ENCODE data around the gene C1QTNF7.

C1QTNF7 gene

DNA sequence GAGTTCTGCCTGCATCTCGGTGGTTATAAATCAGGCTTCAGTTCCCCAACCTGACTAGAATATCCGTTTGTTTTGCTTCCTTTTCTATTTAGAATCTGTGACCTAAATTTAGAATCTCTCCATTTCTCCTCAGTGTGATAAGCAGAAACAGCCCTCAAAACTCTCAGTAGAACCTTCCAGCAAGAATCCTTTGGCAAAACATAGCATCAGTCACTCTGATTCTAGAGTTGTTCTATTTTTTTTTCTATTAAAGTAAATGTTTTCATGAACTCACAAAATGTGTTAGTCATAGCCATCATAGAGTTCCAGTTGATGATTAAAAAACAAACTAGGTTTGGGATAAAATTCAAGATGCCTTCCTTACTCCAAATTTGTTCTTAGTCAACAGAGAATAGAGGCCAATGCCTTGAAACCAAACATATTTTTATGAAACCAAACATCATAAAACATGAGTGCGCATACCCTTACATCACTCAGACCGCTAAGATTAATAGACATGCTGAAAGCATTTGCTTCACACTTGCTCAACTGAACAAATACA is 13.2 kb upstream of the C1QTNF7 start:
- DNase-seq: no peak

DNA sequence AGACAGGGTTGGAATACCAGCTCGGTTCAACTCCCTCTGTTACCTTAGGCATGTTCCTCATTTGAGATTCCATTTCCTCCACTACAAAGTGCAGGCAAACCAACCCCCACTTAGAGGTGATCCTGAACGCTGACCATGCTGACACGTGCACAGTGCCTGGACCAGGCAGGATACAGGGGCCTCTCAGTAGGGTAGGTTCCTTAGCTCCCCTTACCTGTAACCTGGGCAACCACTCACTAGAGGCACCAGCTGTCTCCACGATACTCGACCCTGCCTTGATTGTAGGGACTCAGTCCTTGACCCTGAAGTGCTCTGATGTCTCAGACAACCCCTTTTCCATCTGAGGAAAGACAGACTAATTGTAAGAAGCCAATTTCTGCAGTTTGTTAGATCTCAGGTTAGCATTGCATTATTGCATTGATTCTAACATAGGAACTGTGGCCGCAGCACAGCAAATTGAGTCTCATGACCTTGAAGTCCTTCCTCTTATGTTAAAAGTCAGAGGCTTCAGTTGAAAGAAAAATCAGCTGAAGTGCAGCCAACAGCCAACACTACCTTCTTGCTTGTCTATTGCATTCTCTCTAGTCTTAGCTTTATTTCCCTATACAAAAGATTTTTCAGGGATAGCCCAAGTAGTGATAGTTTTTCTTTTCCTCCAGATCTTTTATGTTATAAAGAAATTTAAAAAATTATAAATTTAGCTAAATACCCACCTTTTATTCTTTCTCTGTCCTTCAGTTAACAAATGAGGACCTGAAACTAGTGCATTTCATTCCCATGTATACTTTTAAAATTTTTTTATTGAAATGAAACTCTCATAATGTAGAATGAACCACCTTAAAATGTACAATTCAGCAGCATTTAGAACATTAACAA is 11.2 kb upstream of the C1QTNF7 start:
- no peak for DNase-seq

DNA sequence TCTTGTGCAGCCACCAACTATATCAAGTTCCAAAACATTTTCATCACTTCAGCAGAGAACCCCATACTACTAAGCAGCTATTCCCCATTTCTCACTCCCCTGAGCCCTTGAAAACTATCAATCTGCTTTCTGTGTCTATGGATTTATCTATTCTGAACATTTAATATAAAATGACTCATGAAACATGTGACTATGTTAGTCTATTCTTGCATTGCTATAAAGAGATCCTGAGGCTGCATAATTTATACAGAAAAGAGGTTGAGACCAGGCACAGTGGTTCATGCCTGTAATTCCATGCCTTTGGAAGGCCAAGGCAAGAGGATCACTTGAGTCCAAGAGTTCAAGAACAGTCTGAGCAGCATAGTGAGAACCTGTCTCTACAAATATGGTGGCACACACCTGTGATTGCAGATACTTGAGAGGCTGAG is 10.6 kb upstream of the C1QTNF7 start:
- DNase-seq: no peak

DNA sequence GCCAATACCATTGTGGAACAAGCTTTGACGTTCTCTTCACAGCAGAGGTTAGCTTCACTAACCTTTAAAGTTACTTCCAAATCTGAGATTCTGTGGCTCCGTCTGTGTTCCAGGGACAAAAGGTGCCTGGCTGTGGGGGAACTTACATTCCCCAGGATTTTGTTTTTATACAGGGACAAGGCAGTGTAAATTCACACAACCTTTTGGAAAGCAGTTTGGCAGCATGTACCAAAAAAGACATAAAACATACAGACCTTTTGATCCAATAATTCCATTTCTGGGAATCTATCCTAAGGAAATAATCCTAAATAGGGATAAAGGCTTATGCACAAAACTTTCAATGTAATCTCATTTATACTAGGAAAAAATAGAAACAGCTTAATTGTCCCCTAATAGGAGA is 8.9 kb upstream of the C1QTNF7 start:
- no peak for DNase-seq

DNA sequence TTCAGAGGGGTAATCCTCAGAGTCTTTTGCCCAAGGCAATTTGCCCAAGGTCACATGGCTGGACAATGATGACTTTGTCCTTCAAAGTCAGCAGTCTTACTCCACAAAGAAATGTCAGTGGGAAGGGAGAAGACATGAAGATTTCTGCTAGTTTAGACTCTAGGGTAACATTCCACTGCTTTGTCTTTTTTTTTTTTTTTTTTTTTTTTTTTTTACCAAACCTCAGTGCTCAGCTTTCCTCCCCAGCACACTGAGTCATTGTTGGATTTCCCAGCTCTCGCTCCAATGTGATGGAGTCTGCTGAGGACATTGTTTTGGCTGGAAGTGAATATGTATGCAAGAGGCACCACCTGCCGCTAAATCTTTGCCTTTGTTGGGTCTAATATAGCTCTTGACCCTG is 7.2 kb upstream of the C1QTNF7 start:
- no peak for DNase-seq

DNA sequence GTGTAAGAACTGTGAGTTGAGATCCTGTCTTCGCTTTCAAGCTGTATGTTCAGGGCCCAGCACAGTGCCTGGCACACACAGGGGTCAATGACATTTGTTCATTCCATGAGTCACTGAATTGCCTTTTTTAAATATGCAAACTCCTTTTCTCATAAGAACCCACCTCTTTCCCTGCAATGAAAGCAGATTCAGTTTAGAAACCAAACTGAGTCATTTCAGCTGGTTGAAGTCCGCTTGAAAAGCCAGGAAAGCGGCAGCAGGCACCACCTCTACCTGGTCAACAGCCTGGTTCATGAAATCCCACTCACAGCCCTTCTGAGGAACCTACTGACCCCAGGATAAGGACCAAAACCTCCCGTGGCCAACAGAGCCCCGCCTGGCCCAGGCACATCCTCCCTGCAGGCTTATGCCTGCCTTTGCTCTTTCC is 4.5 kb upstream of the C1QTNF7 start:
- no peak for DNase-seq

DNA sequence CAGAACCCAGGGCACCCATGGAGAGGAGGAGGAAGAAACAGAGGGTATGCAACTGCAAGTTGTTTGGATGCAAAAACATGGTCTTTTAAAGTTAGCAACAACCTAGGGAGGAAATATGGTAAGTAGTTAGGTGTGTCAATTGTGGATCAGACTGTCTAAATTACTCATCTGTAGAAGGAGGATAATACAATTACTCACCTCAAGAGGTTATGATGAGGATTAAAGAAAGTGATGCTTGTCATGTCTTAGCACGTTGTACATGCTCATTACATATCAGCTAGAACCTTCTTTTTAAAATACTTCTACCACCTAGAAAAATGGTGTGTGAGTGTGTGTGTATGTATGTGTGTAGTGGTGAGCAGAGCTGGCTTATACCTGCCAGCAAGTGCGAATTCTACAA is 2.3 kb upstream of the C1QTNF7 start:
- no peak for DNase-seq

DNA sequence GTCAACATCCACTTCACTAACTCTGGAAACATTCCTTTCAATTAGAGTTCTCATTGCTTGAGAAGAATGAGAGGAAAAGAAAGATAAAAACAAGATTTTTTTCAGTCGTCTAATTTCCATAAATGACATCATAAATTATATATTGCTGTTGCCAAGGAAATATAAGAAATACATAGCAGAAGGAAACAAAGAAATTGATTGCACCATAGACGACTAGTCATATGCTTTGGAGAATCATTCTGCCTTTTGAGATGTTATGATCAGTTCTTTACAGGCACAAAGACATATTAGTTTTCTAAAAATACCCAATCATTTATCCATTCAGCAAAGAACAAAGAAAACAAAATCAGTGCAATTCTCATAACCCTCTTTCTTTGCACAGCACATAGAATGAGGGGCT is 672 bp upstream of the C1QTNF7 start:
- DNase-seq: no peak

GRCh38 chr4:15428611-15429010 is 778 bp downstream of the C1QTNF7 start:
- DNase-seq: no peak

GRCh38 chr4:15434091-15434490 is 6.3 kb downstream of the C1QTNF7 start:
- no peak for DNase-seq

GRCh38 chr4:15434676-15435075 is 6.8 kb downstream of the C1QTNF7 start:
- no peak for DNase-seq

- DNase-seq: no peak
These were observed 8.7 kb downstream of the C1QTNF7 start for GRCh38 chr4:15436513-15436912.

- no peak for DNase-seq
These were observed 11.2 kb downstream of the C1QTNF7 start for GRCh38 chr4:15438939-15439524.

DNA sequence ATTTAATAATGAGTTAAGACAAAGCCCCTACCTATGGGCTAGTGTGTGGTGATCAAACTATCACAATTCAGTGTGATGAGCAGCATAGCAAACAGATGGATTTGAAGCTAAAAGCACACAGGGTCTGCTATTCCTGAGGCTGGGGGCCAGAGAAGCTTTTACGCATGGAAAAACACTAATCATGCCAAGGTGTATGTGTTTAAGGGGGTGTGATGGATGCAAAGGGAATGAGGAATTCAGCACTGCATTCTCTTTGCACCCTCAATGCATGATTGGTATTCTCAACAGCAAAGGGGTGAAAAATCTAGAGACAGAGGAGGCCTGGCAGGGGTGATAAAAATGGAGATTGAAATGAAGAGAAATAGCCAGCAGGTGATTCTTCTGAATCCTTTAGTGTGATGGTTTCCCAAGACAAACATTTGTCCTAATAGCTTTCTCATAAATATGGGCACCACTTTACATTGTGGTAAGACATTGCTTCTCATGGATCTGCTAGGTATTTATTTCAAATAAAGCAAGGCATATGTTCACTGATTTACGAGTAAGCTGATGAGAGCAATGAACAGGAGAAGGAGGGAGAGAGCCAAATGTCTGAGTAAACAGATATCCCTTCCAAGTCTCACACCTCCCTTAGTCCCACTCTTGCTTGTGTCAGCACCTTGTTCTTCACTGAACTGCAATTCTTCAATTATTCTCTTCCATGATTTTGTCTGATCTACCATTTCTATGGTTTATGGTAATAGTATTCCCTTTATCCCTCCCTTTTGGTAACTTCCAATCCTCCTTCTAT is 15.7 kb downstream of the C1QTNF7 start:
- DNase-seq: no peak

DNA sequence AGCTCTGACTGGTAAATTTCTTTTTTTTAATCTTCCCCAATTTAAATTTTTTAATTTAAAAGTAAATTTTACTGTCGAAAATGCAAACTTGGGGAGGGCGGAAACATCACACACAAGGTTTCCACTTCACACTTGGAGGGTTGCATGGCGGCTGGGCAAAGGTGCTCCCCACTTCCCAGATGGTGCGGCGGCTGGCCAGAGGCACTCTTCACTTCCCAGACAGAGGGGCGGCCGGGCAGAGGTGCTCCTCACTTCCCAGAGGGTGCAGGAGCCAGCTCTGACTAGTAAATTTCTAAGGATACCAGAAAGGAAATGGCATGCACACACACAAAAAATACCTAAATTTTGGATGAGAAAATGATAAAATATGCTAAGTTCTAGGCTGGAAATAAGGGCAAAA is 16.4 kb downstream of the C1QTNF7 start:
- DNase-seq: no peak

- no peak for DNase-seq
These were observed 17.2 kb downstream of the C1QTNF7 start for GRCh38 chr4:15444879-15445547.

DNA sequence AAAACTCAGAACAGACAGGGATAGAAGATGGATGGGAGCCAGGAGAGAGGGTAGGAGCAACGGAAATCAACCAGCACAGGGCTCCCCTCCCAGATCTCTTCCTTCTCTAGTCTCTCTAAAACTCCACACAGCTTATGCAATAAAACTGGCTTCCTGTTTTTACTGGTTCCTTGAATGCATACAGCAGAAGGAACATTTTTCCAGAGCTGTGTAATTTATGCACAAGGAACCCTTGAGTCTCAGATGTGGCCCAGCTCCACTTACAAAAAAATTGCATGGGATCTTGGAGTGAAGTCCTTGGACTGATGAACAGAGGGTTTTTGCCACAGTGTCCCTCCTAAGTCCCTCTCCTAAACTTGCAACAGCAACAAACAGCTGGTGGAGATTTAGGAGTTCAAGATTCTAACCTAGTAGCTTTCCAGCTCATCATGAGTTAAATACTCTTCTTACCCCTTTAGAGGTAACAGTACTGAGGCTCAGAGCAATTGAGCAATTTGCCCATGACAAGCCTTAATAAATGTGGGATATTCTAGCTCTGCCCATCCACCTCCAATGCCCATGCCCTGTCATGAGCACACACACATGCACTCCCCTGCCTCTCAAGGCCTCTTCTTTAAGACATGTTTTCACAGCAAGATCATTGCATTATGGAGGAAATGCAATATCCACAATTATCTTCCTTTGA is 23.5 kb downstream of the C1QTNF7 start:
- DNase-seq: no peak

DNA sequence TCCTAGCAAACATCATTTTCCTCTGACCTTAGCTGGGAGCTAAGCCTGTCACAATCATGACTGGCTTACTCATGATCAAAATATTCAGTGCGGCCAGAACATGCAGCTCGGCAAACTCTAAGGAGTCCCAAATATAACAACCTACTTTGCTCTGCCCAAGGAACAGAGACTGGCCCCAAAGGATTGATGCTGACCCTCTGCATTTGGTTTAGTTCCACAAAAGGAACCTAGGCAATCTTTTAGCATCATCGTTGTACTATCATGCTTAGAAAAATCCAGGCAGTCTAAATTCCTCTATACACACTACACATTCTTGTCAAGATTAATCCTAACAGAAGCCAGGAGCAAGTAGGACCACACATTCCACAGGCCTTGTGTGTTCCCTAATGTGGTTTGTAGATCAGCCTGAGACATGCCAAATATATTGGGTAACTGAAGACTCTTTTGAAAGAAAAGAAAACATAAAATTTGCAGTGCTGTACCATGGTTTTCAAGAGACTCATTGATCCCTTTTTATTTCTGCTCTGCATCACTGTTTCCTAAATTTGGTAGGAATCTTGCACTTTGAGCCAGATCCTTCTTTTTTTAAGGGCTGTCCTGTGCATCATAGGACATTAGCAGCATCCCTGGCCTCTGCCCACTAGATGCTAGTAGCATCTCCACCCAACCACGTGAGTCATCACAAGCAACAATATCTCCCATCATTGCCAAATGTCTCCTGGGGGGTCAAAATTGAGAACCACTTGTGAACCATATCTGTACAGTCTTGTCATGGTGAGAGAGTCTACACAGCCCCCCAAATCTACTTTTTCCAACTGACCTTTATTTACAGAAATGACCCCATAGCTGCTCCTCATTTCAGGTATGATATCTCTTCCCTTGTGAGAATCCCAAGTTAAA is 24.3 kb downstream of the C1QTNF7 start:
- no peak for DNase-seq

DNA sequence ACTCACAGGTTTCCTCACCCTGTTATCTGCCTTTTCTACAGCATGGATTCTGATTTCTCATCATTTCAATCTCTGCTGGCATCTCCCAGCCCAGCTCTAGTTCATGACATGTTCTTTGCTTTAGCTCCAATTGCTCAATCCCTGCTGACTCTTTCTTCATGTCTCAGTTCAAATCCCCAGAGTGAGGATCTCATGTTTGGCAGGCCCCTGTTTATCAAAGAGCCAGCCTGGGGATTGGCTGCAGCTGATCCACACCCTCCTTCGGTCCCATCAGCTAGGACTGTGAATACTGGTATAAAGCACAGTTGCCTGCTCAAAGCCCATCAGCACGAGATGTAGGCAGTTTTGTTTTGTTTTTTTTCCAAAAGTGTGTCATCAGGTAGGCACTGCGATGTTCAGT is 27.5 kb downstream of the C1QTNF7 start:
- DNase-seq: no peak

DNA sequence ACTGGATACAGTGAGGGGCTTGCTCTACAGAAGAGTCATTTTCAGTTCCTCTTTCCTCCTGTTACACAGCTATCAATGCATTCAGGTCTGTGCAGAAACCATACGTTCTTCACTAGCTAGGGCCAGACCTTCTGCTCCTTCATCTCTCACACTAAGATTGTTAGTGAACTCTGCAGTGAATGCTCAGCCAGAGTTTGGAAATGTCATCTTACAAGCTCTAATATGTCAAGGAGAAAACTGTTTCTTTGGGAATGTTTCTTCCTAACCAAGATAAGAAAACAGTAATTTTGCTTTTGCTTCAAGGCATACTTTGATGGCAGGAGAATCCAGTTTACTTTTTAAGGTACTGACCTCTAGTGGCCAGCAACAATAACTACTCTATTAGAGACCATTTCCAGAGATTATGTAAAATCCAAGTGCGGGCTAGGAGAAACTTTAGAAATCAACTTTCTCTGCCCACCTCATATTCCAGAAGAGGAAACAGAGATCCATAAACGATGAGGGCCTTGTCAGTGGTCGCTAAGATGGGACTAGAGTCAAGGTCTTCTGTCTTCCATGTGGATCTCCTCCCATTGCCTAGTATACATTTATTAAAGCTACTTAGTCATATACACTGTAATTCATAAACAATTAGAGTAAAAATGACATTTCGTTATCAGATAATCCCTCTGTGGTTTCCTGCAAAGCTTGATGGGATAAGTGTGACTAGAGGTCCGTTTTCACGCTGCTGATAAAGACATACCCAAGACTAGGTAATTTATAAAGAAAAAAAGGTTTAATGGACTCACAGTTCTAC is 29.8 kb downstream of the C1QTNF7 start:
- peak; percentile 47 for DNase-seq
